ENCODE results near the gene MRPL37. TPM values are rescaled to one million over a fixed set of nuclear protein-coding genes. Genes with fewer than 3 reads are reported as not detected.

MRPL37 gene
- polyA plus RNA-seq, 1 of the 3 experiments (the other 2 are of a cell fraction), result 11.3 TPM

DNA sequence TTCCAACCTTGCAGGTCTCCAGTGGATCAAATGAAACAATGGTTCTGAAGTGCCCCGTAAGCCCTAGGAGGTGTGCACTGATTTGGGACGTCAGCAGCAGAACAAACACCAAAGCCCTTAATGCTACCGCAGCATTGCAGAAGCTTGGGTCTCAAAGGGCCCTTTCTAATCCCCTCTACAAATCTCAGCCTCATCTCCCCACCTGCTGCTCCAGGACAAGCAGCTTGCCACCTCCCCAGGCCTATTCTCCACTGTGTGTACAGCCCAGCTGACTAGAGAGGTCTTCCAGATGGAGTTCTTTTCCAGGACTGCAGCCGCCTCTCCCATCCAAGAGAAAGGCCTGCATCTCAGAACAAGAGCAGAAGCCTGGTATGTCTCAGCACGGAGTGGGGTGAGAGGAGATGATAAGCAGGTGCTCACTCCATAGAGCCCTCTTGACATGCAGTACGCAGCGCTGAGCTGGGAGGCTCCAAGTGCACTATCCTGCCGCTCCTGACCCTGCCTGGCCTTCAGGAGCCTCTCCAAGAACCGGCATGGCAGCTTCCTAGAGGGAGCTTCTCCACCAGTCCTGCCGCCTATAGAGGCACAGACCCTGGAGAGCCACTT lies 46.3 kb downstream of the MRPL37 start:
- peak overlapping the region in 1 of 2 experiments; percentile 87; a peak in 2 of 4 replicates for H3K27ac ChIP-seq (ENCODE audit: low read depth in 2 of 2, low read length in 1 of 2)
- ChIA-PET CTCF (interaction anchor here (1.3 to 1.8 kb wide), 2 partner anchors 26 to 52 kb away, joined by 4 to 5 read pairs; no protein-coding TSS in a partner anchor), POLR2A (interaction anchor here (1.0 to 1.3 kb wide), 3 partner anchors 9 to 52 kb away, joined by 3 to 4 read pairs (median 4); no protein-coding TSS in a partner anchor)
- no peaks in the 10 kb centered on the region for H3K79me2 ChIP-seq (ENCODE audit: insufficient read depth)
- peaks cover 6 to 36% of the 10 kb centered on the region in 2 experiments; a peak in 1 of 4 replicates for H3K4me1 ChIP-seq (ENCODE audit: control insufficient read depth in 1 of 2, insufficient read depth in 2 of 2, low read depth in 1 of 2, low read length in 1 of 2)
- H3K4me2 ChIP-seq, result no peak overlapping the region
- no peak for DNase-seq
- WGBS (ENCODE audit: low lambda C conversion rate), result 95% methylated on average over 8 of the region's 10 CpGs
- TF ChIP-seq JUND (IDR thresholded peaks at IDR 0.05) (no peak), EZH2phosphoT487 (IDR thresholded peaks at IDR 0.05; ENCODE audit: borderline replicate concordance, low read depth) (no peak), TCF12 (IDR thresholded peaks at IDR 0.05) (no peak), MEF2A (IDR thresholded peaks at IDR 0.05; ENCODE audit: borderline replicate concordance, low read depth) (no peak), RCOR1 (IDR thresholded peaks at IDR 0.05; ENCODE audit: low read length) (no peak), RXRA (IDR thresholded peaks at IDR 0.05; ENCODE audit: borderline replicate concordance, low read depth) (no peak), NRF1 (IDR thresholded peaks at IDR 0.05; ENCODE audit: low read depth, low read length) (no peak), YY1 (IDR thresholded peaks at IDR 0.05; ENCODE audit: low read depth) (no peak)
- no peaks in the 10 kb centered on the region for H3K9me2 ChIP-seq
- no peak overlapping the region for H3K9ac ChIP-seq
- H3K9me3 ChIP-seq, result no peaks in the 10 kb centered on the region
- H2AFZ ChIP-seq (ENCODE audit: low read depth), result no peak overlapping the region
- peaks cover 0 to 17% of the 10 kb centered on the region in 2 experiments for H3K36me3 ChIP-seq (replicated peaks in 1 of 2; ENCODE audit: control insufficient read depth in 1 of 2, insufficient read depth in 2 of 2, low read length in 1 of 2)
- no peak overlapping the region for H3K4me3 ChIP-seq (ENCODE audit: low read depth in 2 of 2, low read length in 1 of 2)
- H3K27me3 ChIP-seq (ENCODE audit: insufficient read depth), result no peaks in the 10 kb centered on the region
- H4K20me1 ChIP-seq (ENCODE audit: insufficient read depth), result no peaks in the 10 kb centered on the region
- H3F3A ChIP-seq (replicated peaks; ENCODE audit: insufficient read depth), result no peaks in the 10 kb centered on the region

DNA sequence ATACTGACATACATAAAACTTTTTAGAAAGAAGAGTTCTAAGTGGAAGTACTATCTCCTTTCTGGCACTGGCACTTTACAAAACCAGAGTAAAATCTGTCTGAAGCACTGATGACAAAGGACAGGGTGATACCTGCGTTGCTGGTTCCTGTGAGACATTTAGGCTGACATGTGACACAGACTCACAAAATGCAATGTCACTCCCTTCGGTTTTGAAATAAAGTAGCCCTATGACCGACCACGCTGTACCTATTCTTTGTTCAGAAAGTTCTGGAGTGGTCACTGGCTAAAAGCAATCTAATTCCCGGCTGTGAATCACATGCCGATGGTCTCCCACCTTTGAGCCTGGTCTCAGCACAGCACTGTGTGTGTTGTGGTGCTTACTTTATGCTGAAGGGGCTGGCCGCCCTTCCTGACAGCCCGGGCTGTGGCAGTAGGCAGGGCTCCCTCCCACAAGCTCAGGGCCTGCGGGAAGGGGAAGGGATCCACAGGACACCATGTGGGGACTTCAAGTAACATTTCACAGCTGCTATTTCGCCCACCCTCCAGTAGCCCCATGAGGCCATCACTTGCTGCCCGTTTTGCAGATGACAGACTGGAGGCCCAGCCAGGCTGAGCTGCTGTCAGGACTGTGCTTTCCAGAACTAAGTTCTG lies 48.0 kb downstream of the MRPL37 start:
- H4K20me1 ChIP-seq (ENCODE audit: insufficient read depth), result no peaks in the 10 kb centered on the region
- H3K27me3 ChIP-seq (ENCODE audit: insufficient read depth), result no peaks in the 10 kb centered on the region
- no peak overlapping the region for H3K9ac ChIP-seq
- no peaks in the 10 kb centered on the region for H3K9me3 ChIP-seq
- CTCF ChIA-PET, result interaction anchor here (1.4 to 1.7 kb wide), 2 partner anchors 13 to 63 kb away, joined by 3 to 4 read pairs; no protein-coding TSS in a partner anchor
- 92% methylated on average over 8 of the region's 11 CpGs for WGBS (ENCODE audit: low lambda C conversion rate)
- H3K4me1 ChIP-seq (ENCODE audit: control insufficient read depth in 1 of 2, insufficient read depth in 2 of 2, low read depth in 1 of 2, low read length in 1 of 2), result peaks cover 12 to 36% of the 10 kb centered on the region in 2 experiments; a peak in 2 of 4 replicates
- H2AFZ ChIP-seq (ENCODE audit: low read depth), result no peak overlapping the region
- TF ChIP-seq FOXJ3 (CRISPR knock-in tag; IDR thresholded peaks at IDR 0.05) (no peak), TAF1 (IDR thresholded peaks at IDR 0.05; ENCODE audit: borderline replicate concordance, low read depth, low read length) (no peak), REST (IDR thresholded peaks at IDR 0.05; ENCODE audit: low read depth, low read length) (no peak), CHD2 (IDR thresholded peaks at IDR 0.05; ENCODE audit: low read length, partially characterized antibody) (no peak), GATA2 (CRISPR knock-in tag; IDR thresholded peaks at IDR 0.05) (no peak), FOSL2 (IDR thresholded peaks at IDR 0.05; ENCODE audit: borderline replicate concordance, low read depth) (no peak), RXRA (IDR thresholded peaks at IDR 0.05; ENCODE audit: borderline replicate concordance, low read depth) (no peak), CTCF (IDR thresholded peaks at IDR 0.05) (no peak), SMC3 (IDR thresholded peaks at IDR 0.05; ENCODE audit: low read depth, low read length) (no peak), SIN3A (IDR thresholded peaks at IDR 0.05; ENCODE audit: borderline replicate concordance, low read depth, low read length) (no peak), EZH2phosphoT487 (IDR thresholded peaks at IDR 0.05; ENCODE audit: borderline replicate concordance, low read depth) (no peak), RCOR1 (IDR thresholded peaks at IDR 0.05; ENCODE audit: low read length) (no peak), EP300 (IDR thresholded peaks at IDR 0.05; ENCODE audit: borderline replicate concordance in 1 of 2, low read depth in 1 of 2, low read length in 1 of 2) (no peak), NRF1 (IDR thresholded peaks at IDR 0.05; ENCODE audit: low read depth, low read length) (no peak), MEF2A (IDR thresholded peaks at IDR 0.05; ENCODE audit: borderline replicate concordance, low read depth) (no peak), FOXM1 (IDR thresholded peaks at IDR 0.05; ENCODE audit: low read depth) (no peak)
- no peaks in the 10 kb centered on the region for H3K79me2 ChIP-seq (ENCODE audit: insufficient read depth)
- H3K9me2 ChIP-seq, result no peaks in the 10 kb centered on the region
- peak overlapping the region in 1 of 2 experiments; percentile 25; a peak in 1 of 4 replicates for H3K27ac ChIP-seq (ENCODE audit: low read depth in 2 of 2, low read length in 1 of 2)
- H3K36me3 ChIP-seq (replicated peaks in 1 of 2; ENCODE audit: control insufficient read depth in 1 of 2, insufficient read depth in 2 of 2, low read length in 1 of 2), result peaks cover 0 to 7% of the 10 kb centered on the region in 2 experiments
- DNase-seq, result no peak
- POLR2A ChIA-PET, result no interaction called here
- H3K4me2 ChIP-seq, result no peak overlapping the region
- H3K4me3 ChIP-seq (ENCODE audit: low read depth in 2 of 2, low read length in 1 of 2), result no peak overlapping the region
- peaks cover 4% of the 10 kb centered on the region for H3F3A ChIP-seq (replicated peaks; ENCODE audit: insufficient read depth)

Data from SK-N-SH (cell line).